AG04450 (cell line): ENCODE results near the gene GGT5. TPM values are rescaled to one million over a fixed set of nuclear protein-coding genes. Genes with fewer than 3 reads are reported as not detected.

Source experiments
- CTCF ChIA-PET: fragments of 300-600, 350-600 bp; formaldehyde crosslinking; extraction: SDS; loops from one replicate; lab custom pipeline; 2022; ENCODE audit warnings: antibody characterized with exemption, inconsistent platforms; lab: Charles Lee
- POLR2A ChIA-PET: fragments of 350-600 bp; formaldehyde crosslinking; extraction: SDS; loops from one replicate; lab custom pipeline; 2021; ENCODE audit warnings: antibody characterized with exemption, inconsistent platforms; lab: Yijun Ruan, JAX
- DNase-seq: peaks from one replicate; pipeline ENCODE4 v3.0.0-alpha.2; 2011; ENCODE audit warnings: low read depth, low spot score
- H3K27ac ChIP-seq: one replicate; pipeline ENCODE4 v1.5.1; 2012; ENCODE audit warnings: low read depth, low read length, control low read depth
- H3K27me3 ChIP-seq: one replicate; pipeline ENCODE4 v1.6.0; 2012; ENCODE audit warnings: low read length; ENCODE audit not compliant: control insufficient read depth, insufficient read depth
- H3K4me3 ChIP-seq: 2 replicates; pipeline ENCODE4 v1.5.1; 2011; ENCODE audit warnings: mild to moderate bottlenecking, low read depth, low read length, control low read depth
- H3K9me3 ChIP-seq: 2 replicates; pipeline ENCODE4 v1.5.1; 2012; ENCODE audit warnings: low read length; ENCODE audit not compliant: control insufficient read depth, insufficient read depth
- CTCF ChIP-seq: IDR thresholded peaks from 2 replicates; pipeline ENCODE4 v1.5.1; 2011; ENCODE audit warnings: low read depth, low read length, control low read depth, inconsistent platforms
- polyA plus RNA-seq: library from polyadenylated mRNA; depleted of rRNA; stranded (reverse); fragments of >200 nt; gene quantifications from 2 replicates; pipeline ENCODE4 v1.2.3, GENCODE V29; 2011

Gene GGT5
- polyA plus RNA-seq, 1 experiment = 4.4 TPM

- H3K27me3 ChIP-seq = no peaks in the 10 kb centered on the region
- TF ChIP-seq CTCF = no peak
- no peak overlapping the region for H3K27ac ChIP-seq
- CTCF ChIA-PET = interaction anchor here (0.6 to 1.0 kb wide), 2 partner anchors 20 to 49 kb away, joined by 3 read pairs; no protein-coding TSS in a partner anchor
- no peak overlapping the region for H3K4me3 ChIP-seq
- no peak for DNase-seq
- no peaks in the 10 kb centered on the region; the same call in 1 of the 2 replicates for H3K9me3 ChIP-seq
- POLR2A ChIA-PET = no interaction called here
Observed at GRCh38 chr22:24177456-24177855, 67.4 kb downstream of the GGT5 start.

GRCh38 chr22:24177045-24177444 is 67.8 kb downstream of the GGT5 start:
- H3K4me3 ChIP-seq = no peak overlapping the region
- H3K27ac ChIP-seq = no peak overlapping the region
- no peaks in the 10 kb centered on the region for H3K27me3 ChIP-seq
- CTCF ChIA-PET = interaction anchor here (1.0 to 1.1 kb wide), 2 partner anchors 20 to 192 kb away, joined by 3 read pairs; no protein-coding TSS in a partner anchor
- no peaks in the 10 kb centered on the region; the same call in 1 of the 2 replicates for H3K9me3 ChIP-seq
- DNase-seq = no peak
- POLR2A ChIA-PET = no interaction called here
- no peak for TF ChIP-seq CTCF

GRCh38 chr22:24176630-24177029 is 68.3 kb downstream of the GGT5 start:
- CTCF ChIA-PET = interaction anchor here (1.0 to 1.1 kb wide), 2 partner anchors 19 to 192 kb away, joined by 3 read pairs; no protein-coding TSS in a partner anchor
- no peaks in the 10 kb centered on the region; the same call in 1 of the 2 replicates for H3K9me3 ChIP-seq
- H3K27me3 ChIP-seq = no peaks in the 10 kb centered on the region
- DNase-seq = no peak
- no peak for TF ChIP-seq CTCF
- POLR2A ChIA-PET = no interaction called here
- H3K4me3 ChIP-seq = no peak overlapping the region
- peak overlapping the region; percentile 11 for H3K27ac ChIP-seq

- DNase-seq = no peak
- no peaks in the 10 kb centered on the region for H3K27me3 ChIP-seq
- ChIA-PET POLR2A (no interaction called here), CTCF (interaction anchor here (0.6 to 3.5 kb wide), 10 partner anchors 8 to 191 kb away, joined by 3 to 33 read pairs (median 10); no protein-coding TSS in a partner anchor)
- no peaks in the 10 kb centered on the region; the same call in 1 of the 2 replicates for H3K9me3 ChIP-seq
- no peak overlapping the region for H3K27ac ChIP-seq
- TF ChIP-seq CTCF = no peak
- no peak overlapping the region for H3K4me3 ChIP-seq
Observed at GRCh38 chr22:24176040-24176439, 68.8 kb downstream of the GGT5 start.

- TF ChIP-seq CTCF = peak; percentile 88
- Histone ChIP-seq H3K4me3 (no peak overlapping the region), H3K9me3 (no peaks in the 10 kb centered on the region; the same call in 1 of the 2 replicates), H3K27ac (no peak overlapping the region), H3K27me3 (no peaks in the 10 kb centered on the region)
- CTCF ChIA-PET = interaction anchor here (0.6 to 3.5 kb wide), 18 partner anchors 9 to 164 kb away, joined by 3 to 33 read pairs (median 6); partner anchors contain the start of gene CABIN1
- peak; percentile 45 for DNase-seq
- POLR2A ChIA-PET = interaction anchor here (0.7 to 1.7 kb wide), 2 partner anchors 32 to 67 kb away, joined by 4 read pairs; no protein-coding TSS in a partner anchor
Observed at GRCh38 chr22:24175160-24175808, 69.6 kb downstream of the GGT5 start.
